HG03520 (cell line): ENCODE data around the gene LIN52.

Experiments
- ATAC-seq: cut with Tn5 transposase; IDR thresholded peaks from one replicate; pipeline ENCODE4 v1.9.1; 2021; ENCODE audit warnings: mild to moderate bottlenecking, moderate library complexity; ENCODE audit not compliant: unreplicated experiment

The LIN52 gene

GRCh38 chr14:74084277-74085046, at the start of gene LIN52, which contains the start of gene ALDH6A1:
TSS of gene LIN52 (plus strand) at chr14:74084956. CDS start at chr14:74084975, 19 bp downstream.
TSS of gene ALDH6A1 (minus strand) at chr14:74084453. CDS start at chr14:74084394, 59 bp downstream.
- peak; percentile 89 for ATAC-seq

- no peak for ATAC-seq
Observed at GRCh38 chr14:74035556-74035955, 49.2 kb upstream of the LIN52 start.

GRCh38 chr14:74038020-74038859, 46.5 kb upstream of the LIN52 start:
- ATAC-seq = no peak

- no peak for ATAC-seq
Observed at GRCh38 chr14:74042296-74042695, 42.5 kb upstream of the LIN52 start.

GRCh38 chr14:74045522-74045921, 39.2 kb upstream of the LIN52 start:
- ATAC-seq = no peak

GRCh38 chr14:74048281-74048680, 36.5 kb upstream of the LIN52 start:
- ATAC-seq = no peak

GRCh38 chr14:74049876-74050495, 34.8 kb upstream of the LIN52 start:
- ATAC-seq = no peak

- ATAC-seq = no peak
Observed at GRCh38 chr14:74062809-74063150, 22.0 kb upstream of the LIN52 start.

- ATAC-seq = no peak
Observed at GRCh38 chr14:74064426-74064825, 20.3 kb upstream of the LIN52 start.

GRCh38 chr14:74064883-74065282, 19.9 kb upstream of the LIN52 start:
- no peak for ATAC-seq

GRCh38 chr14:74065746-74066575, 18.8 kb upstream of the LIN52 start:
- no peak for ATAC-seq

GRCh38 chr14:74077401-74077800, 7.4 kb upstream of the LIN52 start:
- ATAC-seq = no peak

GRCh38 chr14:74080820-74081460, 3.8 kb upstream of the LIN52 start:
- ATAC-seq = no peak

GRCh38 chr14:74081491-74081890, 3.3 kb upstream of the LIN52 start:
- ATAC-seq = no peak

GRCh38 chr14:74083161-74083560, 1.6 kb upstream of the LIN52 start:
- no peak for ATAC-seq

- peak; percentile 7 for ATAC-seq
Observed at GRCh38 chr14:74083784-74084276, 926 bp upstream of the LIN52 start.

- ATAC-seq = peak; percentile 3
Observed at GRCh38 chr14:74085047-74085637, 386 bp downstream of the LIN52 start.

- ATAC-seq = no peak
Observed at GRCh38 chr14:74085828-74086227, 1.1 kb downstream of the LIN52 start.

GRCh38 chr14:74089251-74090020, 4.7 kb downstream of the LIN52 start:
- ATAC-seq = no peak
